SJCRH30 (cell line): ENCODE measurements around the gene EIF5A2. TPM values are rescaled to one million over a fixed set of nuclear protein-coding genes. Genes with fewer than 3 reads are reported as not detected.
"Not testable (repeated sequence)": the region's sequence is repeated elsewhere in the genome, so short reads cannot be mapped to it uniquely, and the experiment has no call there.

Source experiments
- DNase-seq, 2 experiments: peaks; one replicate each; pipeline ENCODE4 v3.0.0-alpha.2; 2015 to 2020
- H3K27ac ChIP-seq: fragments of 250-450 bp; sonication (Bioruptor Pico); 2 replicates; pipeline ENCODE4 v1.5.1; 2020; ENCODE audit warnings: mild to moderate bottlenecking, moderate library complexity
- H3K27me3 ChIP-seq: fragments of 250-450 bp; sonication (Bioruptor Pico); 2 replicates; pipeline ENCODE4 v1.5.1; 2020; ENCODE audit warnings: mild to moderate bottlenecking, moderate library complexity
- H3K36me3 ChIP-seq: fragments of 250-450 bp; sonication (Bioruptor Pico); 2 replicates; pipeline ENCODE4 v1.5.1; 2020; ENCODE audit warnings: mild to moderate bottlenecking, moderate library complexity
- H3K4me1 ChIP-seq: fragments of 250-450 bp; sonication (Bioruptor Pico); 2 replicates; pipeline ENCODE4 v1.5.1; 2020; ENCODE audit warnings: mild to moderate bottlenecking, moderate library complexity
- H3K4me3 ChIP-seq: fragments of 250-450 bp; sonication (Bioruptor Pico); 2 replicates; pipeline ENCODE4 v1.5.1; 2020; ENCODE audit warnings: mild to moderate bottlenecking, moderate library complexity
- H3K9me3 ChIP-seq: fragments of 250-450 bp; sonication (Bioruptor Pico); replicated peaks from 2 replicates; pipeline ENCODE4 v1.5.1; 2020; ENCODE audit warnings: mild to moderate bottlenecking, moderate library complexity
- total RNA-seq: library from RNA; depleted of rRNA; stranded (reverse); fragments of >200 nt; shearing (Covaris generic); gene quantifications from 2 replicates; pipeline ENCODE4 v1.2.3, GENCODE V29; 2014

Gene EIF5A2
- total RNA-seq, 1 experiment from 2014 or later, result 4.4 TPM

DNA sequence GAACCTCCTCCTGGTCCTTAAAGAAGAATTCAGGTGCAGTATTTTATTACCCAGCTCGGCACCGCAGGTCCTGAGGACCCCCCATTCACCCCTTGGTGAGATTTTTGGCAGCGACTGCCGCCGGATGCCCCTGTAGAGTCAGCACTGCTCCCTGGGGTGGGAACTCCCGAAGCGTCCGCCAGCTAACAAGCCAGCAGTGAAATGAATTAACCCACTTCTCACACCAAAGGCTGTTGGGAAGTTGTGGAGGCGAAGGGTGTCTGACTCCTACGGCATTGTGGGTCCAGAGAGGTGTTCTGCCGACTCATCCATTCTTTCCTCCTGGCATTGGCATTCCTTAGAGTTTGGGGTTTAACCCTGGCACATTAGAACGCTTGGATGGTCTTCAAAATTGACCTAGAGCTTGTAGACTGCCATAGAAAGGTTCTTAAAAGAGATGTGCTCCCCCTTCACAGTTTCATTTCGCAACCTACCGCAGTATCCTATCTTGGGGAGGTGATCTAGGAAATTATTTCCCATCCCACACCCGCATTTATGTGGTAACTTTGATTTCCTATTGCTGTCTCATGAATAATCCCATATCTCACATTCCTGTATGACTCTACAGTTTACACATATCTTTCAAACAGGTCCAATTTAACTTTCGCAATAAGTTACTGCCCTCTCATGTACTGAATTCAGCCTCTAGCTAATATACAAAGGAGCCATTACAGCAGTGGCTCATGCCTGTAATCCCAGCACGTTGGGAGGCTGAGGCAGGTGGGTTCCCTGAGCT, 879 bp upstream of the EIF5A2 start:
- Histone ChIP-seq H3K9me3 (no peaks in the 10 kb centered on the region; the same call in 1 of the 2 replicates), H3K4me1 (no peaks in the 10 kb centered on the region), H3K27me3 (no peaks in the 10 kb centered on the region), H3K4me3 (no peak overlapping the region), H3K27ac (no peak overlapping the region), H3K36me3 (peaks cover 3% of the 10 kb centered on the region; the same call in 1 of the 2 replicates)
- DNase-seq, result no peak

DNA sequence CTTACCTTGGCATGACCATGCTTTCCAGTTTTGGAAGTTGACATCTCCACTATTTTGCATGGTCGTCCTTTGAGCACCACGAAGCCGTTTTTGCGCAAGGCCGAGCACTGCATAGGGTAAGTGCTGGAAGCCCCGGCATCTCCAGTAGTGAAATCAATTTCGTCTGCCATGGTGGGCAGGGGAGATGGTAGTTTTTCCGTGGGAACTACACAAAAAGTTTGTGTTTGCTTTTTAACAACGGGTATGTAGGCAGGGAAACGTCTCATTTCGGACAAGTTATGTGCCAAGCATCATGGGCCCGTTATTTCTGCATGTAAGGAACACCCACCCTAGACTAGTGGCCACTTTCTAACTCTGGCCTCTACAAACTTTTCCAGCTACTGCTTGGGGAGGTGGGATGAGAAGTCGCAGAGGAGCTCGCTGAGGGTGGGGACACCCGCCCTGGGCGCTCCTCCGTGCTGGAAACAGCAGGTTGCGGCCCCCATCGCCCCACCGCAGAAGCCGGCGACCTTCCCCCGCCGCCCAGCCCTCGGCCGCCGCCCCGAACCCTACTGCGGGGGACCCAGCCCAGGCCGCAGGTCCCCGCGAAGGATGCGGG, 701 bp downstream of the EIF5A2 start:
- peak; percentile 18 to 24 for DNase-seq
- H3K36me3 ChIP-seq, result peaks cover 3% of the 10 kb centered on the region; the same call in 1 of the 2 replicates
- H3K9me3 ChIP-seq, result no peaks in the 10 kb centered on the region; the same call in 1 of the 2 replicates
- H3K27me3 ChIP-seq, result no peaks in the 10 kb centered on the region
- peak overlapping the region; percentile 67 for H3K4me3 ChIP-seq
- H3K27ac ChIP-seq, result no peak overlapping the region
- no peaks in the 10 kb centered on the region for H3K4me1 ChIP-seq

DNA sequence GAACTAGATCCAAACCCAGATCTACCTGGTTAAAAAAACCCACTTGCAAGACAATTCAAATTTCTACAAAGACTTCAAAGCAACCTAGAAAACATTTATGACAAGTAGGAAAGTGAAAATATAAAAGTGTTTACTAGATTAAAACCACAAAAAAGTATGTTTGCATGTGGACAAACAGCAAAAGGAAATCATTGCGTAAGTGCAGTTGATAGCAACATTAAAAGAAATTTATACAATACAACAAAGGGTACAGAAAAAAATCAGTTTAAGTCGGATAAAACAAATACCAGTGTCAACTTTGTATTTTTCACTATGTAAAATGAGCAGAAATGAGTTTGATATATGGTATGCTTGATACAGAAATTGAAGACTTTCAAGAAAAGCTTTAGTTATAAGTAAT, 2.6 kb downstream of the EIF5A2 start:
- no peak for DNase-seq
- Histone ChIP-seq H3K4me1 (no peaks in the 10 kb centered on the region), H3K27me3 (no peaks in the 10 kb centered on the region), H3K4me3 (no peak overlapping the region), H3K9me3 (no peaks in the 10 kb centered on the region; the same call in 1 of the 2 replicates), H3K36me3 (peaks cover 3% of the 10 kb centered on the region; the same call in 1 of the 2 replicates), H3K27ac (no peak overlapping the region)

DNA sequence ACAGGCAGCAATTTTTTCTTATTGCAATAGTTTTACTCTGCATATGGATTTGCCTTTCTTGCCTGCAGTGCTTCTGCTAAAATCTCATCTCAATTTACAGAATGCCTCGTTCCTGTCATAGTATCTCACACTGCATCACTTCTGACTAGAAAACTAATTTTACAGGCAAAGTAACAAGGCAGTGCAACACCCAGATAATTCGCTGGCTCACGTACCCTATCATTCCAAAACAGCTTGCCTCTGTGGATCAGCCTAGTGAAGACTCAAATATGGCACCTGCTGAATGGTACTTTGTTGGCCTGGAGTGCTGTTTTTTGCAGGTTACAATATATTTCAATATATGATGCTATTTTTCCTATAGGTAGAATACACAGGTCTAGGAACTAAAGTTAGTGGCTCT, 5.3 kb downstream of the EIF5A2 start:
- Histone ChIP-seq H3K27ac (no peak overlapping the region), H3K4me1 (no peaks in the 10 kb centered on the region), H3K9me3 (no peaks in the 10 kb centered on the region), H3K36me3 (peaks cover 3% of the 10 kb centered on the region; the same call in 1 of the 2 replicates), H3K4me3 (no peak overlapping the region), H3K27me3 (no peaks in the 10 kb centered on the region)
- no peak for DNase-seq

DNA sequence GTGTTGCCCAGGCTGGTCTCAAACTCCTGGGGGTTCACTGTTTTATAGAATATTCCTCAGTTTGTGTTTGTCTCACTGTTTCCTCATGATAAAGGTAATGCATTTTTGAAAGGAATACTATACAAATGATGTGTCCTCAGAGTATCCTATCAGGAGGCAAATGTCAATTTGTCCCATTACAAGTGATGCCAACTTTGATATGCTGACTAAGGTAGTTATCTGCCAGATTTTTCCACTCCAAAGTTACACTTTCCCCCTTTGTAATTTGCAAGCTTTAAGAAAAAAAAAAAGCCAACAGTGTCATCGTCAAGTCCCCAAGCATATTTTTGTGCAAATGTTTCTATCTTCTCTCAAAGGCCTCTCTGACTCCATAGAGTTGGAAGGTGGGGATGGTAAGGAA, 9.0 kb downstream of the EIF5A2 start:
- H3K27me3 ChIP-seq, result no peaks in the 10 kb centered on the region
- no peaks in the 10 kb centered on the region for H3K9me3 ChIP-seq
- no peaks in the 10 kb centered on the region for H3K4me1 ChIP-seq
- no peak overlapping the region for H3K4me3 ChIP-seq
- H3K36me3 ChIP-seq, result no peaks in the 10 kb centered on the region
- no peak overlapping the region for H3K27ac ChIP-seq
- no peak for DNase-seq

DNA sequence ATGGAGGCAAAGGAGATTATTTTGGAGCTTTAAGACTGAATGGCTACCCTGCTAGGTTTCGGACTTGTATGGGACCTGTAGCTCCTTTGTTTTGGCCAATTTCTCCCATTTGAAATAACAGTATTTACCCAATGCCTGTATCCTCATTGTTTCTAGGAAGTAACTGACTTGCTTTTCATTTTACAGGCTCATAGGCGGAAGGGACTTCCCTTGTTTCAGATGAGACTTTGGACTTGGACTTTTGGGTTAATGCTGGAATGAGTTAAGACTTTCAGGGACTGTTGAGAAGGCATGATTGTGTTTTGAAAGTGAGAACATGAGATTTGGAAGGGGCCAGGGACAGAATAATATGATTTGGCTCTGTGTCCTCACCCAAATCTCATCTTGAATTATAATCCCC, 10.5 kb downstream of the EIF5A2 start:
- H3K27me3 ChIP-seq, result no peaks in the 10 kb centered on the region
- H3K4me3 ChIP-seq, result no peak overlapping the region
- no peaks in the 10 kb centered on the region for H3K9me3 ChIP-seq

DNA sequence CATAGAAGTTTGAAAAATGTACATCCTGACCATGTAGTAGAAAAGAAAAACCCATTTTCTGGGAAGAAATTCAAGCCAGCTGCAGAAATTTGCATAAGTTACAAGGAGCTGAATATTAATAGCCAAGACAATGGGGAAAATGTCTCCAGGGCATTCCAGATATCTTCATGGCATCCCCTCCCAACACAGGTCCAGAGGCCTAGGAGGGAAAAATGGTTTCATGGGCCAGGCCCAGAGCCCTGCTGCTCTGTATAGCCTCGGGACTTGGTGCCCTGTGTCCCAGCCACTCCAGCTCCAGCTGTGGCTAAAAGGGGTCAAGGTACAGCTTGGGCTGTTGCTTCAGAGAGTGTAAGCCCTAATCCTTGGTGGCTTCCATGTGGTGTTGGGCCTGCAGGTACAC, 11.2 kb downstream of the EIF5A2 start:
- H3K36me3 ChIP-seq, DNase-seq, H3K4me3 ChIP-seq, H3K27me3 ChIP-seq, H3K27ac ChIP-seq, H3K4me1 ChIP-seq, H3K9me3 ChIP-seq: not testable (repeated sequence)

More for the DNA sequence above, 10.5 kb downstream of the EIF5A2 start:
- DNase-seq, result no peak
- no peak overlapping the region for H3K27ac ChIP-seq
- no peaks in the 10 kb centered on the region for H3K4me1 ChIP-seq
- H3K36me3 ChIP-seq, result no peaks in the 10 kb centered on the region

DNA sequence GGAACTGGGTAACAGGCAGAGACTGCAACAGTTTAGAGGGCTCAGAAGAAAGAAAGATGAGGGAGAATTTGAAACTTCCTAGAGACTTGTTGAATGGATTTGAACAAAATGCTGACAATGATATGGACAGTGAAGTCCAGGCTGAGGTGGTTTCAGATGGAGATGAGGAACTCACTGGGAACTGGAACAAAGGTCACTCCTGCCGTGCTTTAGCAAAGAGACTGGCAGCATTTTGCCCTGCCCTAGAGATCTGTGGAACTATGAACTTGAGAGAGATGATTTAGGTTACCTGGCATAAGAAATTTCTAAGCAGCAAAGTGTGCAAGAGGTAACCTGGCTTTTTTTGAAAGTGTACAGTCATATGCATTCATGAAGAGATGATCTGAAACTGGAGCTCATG, 11.7 kb downstream of the EIF5A2 start:
- Histone ChIP-seq H3K4me3 (no peak overlapping the region), H3K4me1 (no peaks in the 10 kb centered on the region), H3K36me3 (no peaks in the 10 kb centered on the region), H3K27me3 (no peaks in the 10 kb centered on the region), H3K27ac (no peak overlapping the region), H3K9me3 (no peaks in the 10 kb centered on the region)
- no peak for DNase-seq

DNA sequence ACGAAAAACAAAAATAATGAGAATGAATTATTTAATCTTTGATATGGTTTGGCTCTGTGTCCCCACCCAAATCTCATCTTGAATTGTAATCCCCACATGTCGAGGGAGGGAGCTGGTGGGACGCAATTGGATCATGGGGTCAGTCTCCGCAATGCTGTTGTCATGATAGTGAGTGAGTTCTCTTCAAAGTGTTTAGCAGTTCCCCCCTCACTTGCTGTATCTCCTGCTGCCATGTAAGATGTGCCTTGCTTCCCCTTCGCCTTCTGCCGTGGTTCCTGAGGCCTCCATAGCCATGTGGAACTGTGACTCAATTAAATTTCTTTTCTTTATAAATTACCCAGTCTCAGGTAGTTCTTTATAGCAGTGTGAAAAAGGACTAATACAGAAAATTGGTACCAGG, 12.1 kb downstream of the EIF5A2 start:
- H3K4me3 ChIP-seq, H3K4me1 ChIP-seq, H3K36me3 ChIP-seq, H3K27ac ChIP-seq, H3K27me3 ChIP-seq, H3K9me3 ChIP-seq, DNase-seq: not testable (repeated sequence)

DNA sequence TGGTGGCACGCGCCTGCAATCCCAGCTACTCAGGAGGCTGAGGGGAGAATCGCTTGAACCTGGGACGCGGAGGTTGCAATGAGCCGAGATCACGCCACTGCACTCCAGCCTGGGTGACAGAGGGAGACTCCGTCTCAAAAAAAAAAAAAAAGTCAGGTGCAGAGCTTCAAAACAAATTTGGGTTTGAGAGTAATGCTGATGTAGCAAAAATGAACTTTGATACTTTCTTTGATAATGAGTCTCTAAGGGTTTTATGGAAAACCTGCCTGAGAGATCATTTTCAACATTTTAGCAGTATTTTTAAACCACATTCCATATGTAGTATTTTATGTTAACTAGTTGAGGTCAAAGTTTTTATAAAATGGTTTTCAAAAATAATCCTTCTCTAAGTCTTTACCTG, 14.5 kb downstream of the EIF5A2 start:
- no peaks in the 10 kb centered on the region for H3K4me1 ChIP-seq
- DNase-seq, result no peak
- no peak overlapping the region for H3K4me3 ChIP-seq

DNA sequence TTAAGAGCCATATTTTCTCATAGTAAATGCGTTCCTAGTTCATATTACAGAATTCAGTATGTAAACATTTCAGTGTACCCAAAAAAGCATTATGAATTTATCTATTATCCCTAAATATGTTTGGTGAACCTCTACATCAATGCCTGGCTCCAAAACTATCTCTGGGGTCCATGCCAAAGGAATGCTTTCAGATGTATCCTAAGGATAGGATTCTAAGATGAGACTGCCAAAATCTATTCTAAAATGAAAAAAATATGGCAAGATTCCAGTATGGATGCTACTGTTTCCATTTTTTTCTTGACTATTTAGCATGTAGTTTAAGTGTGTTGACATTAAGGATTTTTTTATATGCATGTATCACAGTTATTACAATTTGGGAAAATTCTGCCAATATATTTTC, 18.8 kb downstream of the EIF5A2 start:
- H3K27me3 ChIP-seq, result no peaks in the 10 kb centered on the region
- H3K4me3 ChIP-seq, result no peak overlapping the region
- DNase-seq, result no peak
- no peak overlapping the region for H3K27ac ChIP-seq
- H3K36me3 ChIP-seq, result no peaks in the 10 kb centered on the region
- no peaks in the 10 kb centered on the region for H3K4me1 ChIP-seq
- no peaks in the 10 kb centered on the region for H3K9me3 ChIP-seq

More for the DNA sequence above, 14.5 kb downstream of the EIF5A2 start:
- Histone ChIP-seq H3K27ac (no peak overlapping the region), H3K27me3 (no peaks in the 10 kb centered on the region), H3K9me3 (no peaks in the 10 kb centered on the region), H3K36me3 (no peaks in the 10 kb centered on the region)

DNA sequence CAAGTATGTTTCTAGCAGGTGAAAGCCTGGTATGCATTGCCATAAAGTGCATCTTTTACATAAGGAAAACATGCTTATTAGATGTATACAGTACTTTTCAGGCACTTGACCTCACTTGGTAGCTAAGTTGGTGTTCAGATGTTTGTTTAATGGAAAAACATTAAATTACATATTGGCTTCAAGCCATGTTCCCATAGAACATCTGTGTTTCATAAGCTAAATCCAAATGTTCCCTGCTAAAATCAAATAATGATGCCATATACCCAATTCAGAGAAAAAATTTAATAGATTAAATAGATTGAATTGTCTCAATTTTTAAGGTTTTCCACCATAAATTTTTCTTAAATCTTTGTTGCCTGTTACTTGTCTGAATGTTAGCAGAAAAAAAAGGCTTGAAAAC, 19.3 kb downstream of the EIF5A2 start:
- H3K27ac ChIP-seq, result no peak overlapping the region
- H3K4me3 ChIP-seq, result no peak overlapping the region
- H3K4me1 ChIP-seq, result no peaks in the 10 kb centered on the region
- DNase-seq, result no peak
- no peaks in the 10 kb centered on the region for H3K36me3 ChIP-seq
- H3K9me3 ChIP-seq, result no peaks in the 10 kb centered on the region
- H3K27me3 ChIP-seq, result no peaks in the 10 kb centered on the region

DNA sequence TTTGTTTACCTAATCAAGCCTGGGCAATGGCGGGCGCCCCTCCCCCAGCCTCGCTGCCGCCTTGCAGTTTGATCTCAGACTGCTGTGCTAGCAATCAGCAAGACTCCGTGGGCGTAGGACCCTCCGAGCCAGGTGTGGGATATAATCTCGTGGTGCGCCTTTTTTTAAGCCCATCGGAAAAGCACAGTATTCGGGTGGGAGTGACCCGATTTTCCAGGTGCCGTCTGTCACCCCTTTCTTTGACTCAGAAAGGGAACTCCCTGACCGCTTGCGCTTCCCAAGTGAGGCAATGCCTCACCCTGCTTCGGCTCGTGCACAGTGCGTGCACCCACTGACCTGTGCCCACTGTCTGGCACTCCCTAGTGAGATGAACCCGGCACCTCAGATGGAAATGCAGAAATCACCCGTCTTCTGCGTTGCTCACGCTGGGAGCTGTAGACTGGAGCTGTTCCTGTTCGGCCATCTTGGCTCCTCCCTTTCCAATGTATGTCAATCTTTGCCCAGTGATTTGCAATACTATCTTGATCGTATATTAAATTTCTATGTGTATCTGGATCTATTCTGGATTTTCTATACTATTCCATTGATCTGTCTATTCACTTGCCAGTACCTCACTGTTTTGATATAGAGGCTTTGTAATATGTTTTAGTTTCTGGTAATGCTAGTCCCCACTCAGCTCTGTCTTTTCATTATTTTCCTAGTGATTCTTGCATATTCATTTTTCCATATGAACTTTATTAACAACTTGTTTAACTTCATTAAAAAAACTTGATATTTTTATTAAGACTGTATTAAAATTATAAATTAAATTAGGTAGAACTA, 24.1 kb downstream of the EIF5A2 start:
- not testable (repeated sequence) for H3K4me1 ChIP-seq, H3K27me3 ChIP-seq, H3K27ac ChIP-seq, H3K36me3 ChIP-seq, DNase-seq, H3K9me3 ChIP-seq
- H3K4me3 ChIP-seq, result peak overlapping the region; percentile 49

DNA sequence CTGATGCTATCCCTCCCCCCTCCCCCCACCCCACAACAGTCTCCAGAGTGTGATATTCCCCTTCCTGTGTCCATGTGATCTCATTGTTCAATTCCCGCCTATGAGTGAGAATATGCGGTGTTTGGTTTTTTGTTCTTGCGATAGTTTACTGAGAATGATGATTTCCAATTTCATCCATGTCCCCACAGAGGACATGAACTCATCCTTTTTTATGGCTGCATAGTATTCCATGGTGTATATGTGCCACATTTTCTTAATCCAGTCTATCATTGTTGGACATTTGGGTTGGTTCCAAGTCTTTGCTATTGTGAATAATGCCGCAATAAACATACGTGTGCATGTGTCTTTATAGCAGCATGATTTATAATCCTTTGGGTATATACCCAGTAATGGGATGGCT, 29.7 kb downstream of the EIF5A2 start:
- H3K9me3 ChIP-seq, H3K27ac ChIP-seq, DNase-seq, H3K4me3 ChIP-seq, H3K4me1 ChIP-seq, H3K27me3 ChIP-seq, H3K36me3 ChIP-seq: not testable (repeated sequence)

DNA sequence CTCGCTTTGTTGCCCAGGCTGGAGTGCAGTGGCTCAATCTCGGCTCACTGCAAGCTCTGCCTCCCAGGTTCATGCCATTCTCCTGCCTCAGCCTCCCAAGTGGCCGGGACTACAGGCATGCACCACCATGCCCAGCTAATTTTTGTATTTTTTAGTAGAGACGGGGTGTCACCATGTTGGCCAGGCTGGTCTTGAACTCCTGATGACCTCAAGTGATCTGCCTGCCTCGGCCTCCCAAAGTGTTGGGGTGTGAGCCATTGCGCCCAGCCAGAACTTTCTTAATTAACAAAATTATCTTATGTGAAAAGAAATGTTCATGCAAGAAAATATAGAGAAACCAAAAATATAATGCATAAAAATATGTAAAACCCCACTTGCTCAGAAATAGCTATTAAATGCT, 31.1 kb downstream of the EIF5A2 start:
- H3K36me3 ChIP-seq, H3K27ac ChIP-seq, H3K4me1 ChIP-seq, H3K27me3 ChIP-seq, DNase-seq, H3K9me3 ChIP-seq, H3K4me3 ChIP-seq: not testable (repeated sequence)
